Activated CD8-positive, alpha-beta T cell treated with anti-CD3 and anti-CD28 coated beads for 36 hours (primary cell): ENCODE results near the gene STRADA. TPM values are rescaled to one million over a fixed set of nuclear protein-coding genes. Genes with fewer than 3 reads are reported as not detected.

Experiments used
- ATAC-seq: fragments of 200-7000 bp; cut with Tn5 transposase; one replicate; pipeline ENCODE4 v1.10.0; 2021; ENCODE audit warnings: mild to moderate bottlenecking, moderate library complexity
- CTCF ChIA-PET: fragments of 350-600 bp; sonication (Branson Sonifier 250); formaldehyde crosslinking; loops from one replicate; lab custom pipeline; 2021; ENCODE audit warnings: antibody characterized with exemption; lab: Charles Lee
- POLR2A ChIA-PET: fragments of 350-600 bp; sonication (Branson Sonifier 250); formaldehyde crosslinking; loops from one replicate; lab custom pipeline; 2021; ENCODE audit warnings: antibody characterized with exemption; lab: Charles Lee
- DNase-seq: peaks from one replicate; pipeline ENCODE4 v3.0.0-alpha.2; 2020
- H3K27ac Mint-ChIP-seq: one replicate; pipeline ENCODE4 v1.8.0; 2021; ENCODE audit warnings: mild to moderate bottlenecking, mixed read lengths
- H3K27me3 Mint-ChIP-seq: one replicate; pipeline ENCODE4 v1.8.0; 2021; ENCODE audit warnings: mixed read lengths
- H3K36me3 Mint-ChIP-seq: one replicate; pipeline ENCODE4 v1.8.0; 2021; ENCODE audit warnings: low read depth, mixed read lengths
- H3K4me1 Mint-ChIP-seq: one replicate; pipeline ENCODE4 v1.8.0; 2021; ENCODE audit warnings: low read depth, mixed read lengths
- H3K4me3 Mint-ChIP-seq: one replicate; pipeline ENCODE4 v1.8.0; 2021; ENCODE audit warnings: mild to moderate bottlenecking, moderate library complexity, mixed read lengths
- H3K9me3 Mint-ChIP-seq: one replicate; pipeline ENCODE4 v1.8.0; 2021; ENCODE audit warnings: mixed read lengths
- CTCF ChIP-seq: fragments of 200-600 bp; IDR thresholded peaks from one replicate; pipeline ENCODE4 v1.8.0; 2022; ENCODE audit warnings: antibody characterized with exemption, mild to moderate bottlenecking
- intact Hi-C: fragments of 100-400 bp; cut with micrococcal nuclease; formaldehyde crosslinking; loops from one replicate; pipeline ENCODE4 v1.10.0; 2022
- total RNA-seq, 2 experiments: library from RNA; stranded (reverse); gene quantifications; one replicate each; pipeline ENCODE4 v1.2.3, GENCODE V29; 2021

STRADA gene
- total RNA-seq, 2 experiments from 2014 or later, result 44.8 to 48.8 TPM

GRCh38 chr17:63704259-63704576 lies 37.4 kb downstream of the STRADA start:
- DNase-seq (no peak), ATAC-seq (no peak)
- intact Hi-C loops, result no loop called here
- Mint-ChIP-seq H3K36me3 (peaks cover 47% of the 10 kb centered on the region), H3K9me3 (no peaks in the 10 kb centered on the region), H3K4me1 (peaks cover 65% of the 10 kb centered on the region), H3K27me3 (no peaks in the 10 kb centered on the region), H3K27ac (no peak overlapping the region), H3K4me3 (no peak overlapping the region)
- POLR2A ChIA-PET, result interaction anchor here (1.0 to 11.3 kb wide), 4 partner anchors 9 to 140 kb away, joined by 3 to 96 read pairs (median 6); partner anchors contain the start of genes CCDC47 and DDX42
- CTCF ChIA-PET, result no interaction called here
- no peak for TF ChIP-seq CTCF

- H3K36me3 Mint-ChIP-seq, result peaks cover 42% of the 10 kb centered on the region
These were observed 37.9 kb downstream of the STRADA start for GRCh38 chr17:63703556-63704258.

GRCh38 chr17:63703029-63703428 lies 38.6 kb downstream of the STRADA start:
- H3K27me3 Mint-ChIP-seq, result no peaks in the 10 kb centered on the region
- H3K36me3 Mint-ChIP-seq, result peaks cover 41% of the 10 kb centered on the region
- H3K4me3 Mint-ChIP-seq, result peak overlapping the region; percentile 92
- H3K9me3 Mint-ChIP-seq, result no peaks in the 10 kb centered on the region
- POLR2A ChIA-PET, result interaction anchor here (0.6 to 11.3 kb wide), 10 partner anchors 7 to 145 kb away, joined by 3 to 96 read pairs (median 5); partner anchors contain the start of genes CCDC47, DDX42 and STRADA
- intact Hi-C loops, result no loop called here
- DNase-seq (no peak), ATAC-seq (no peak)
- peaks cover 55% of the 10 kb centered on the region for H3K4me1 Mint-ChIP-seq
- peak overlapping the region; percentile 99 for H3K27ac Mint-ChIP-seq
- TF ChIP-seq CTCF, result no peak
- CTCF ChIA-PET, result interaction anchor here (0.8 to 2.9 kb wide), 4 partner anchors 8 to 278 kb away, joined by 3 to 16 read pairs (median 4); partner anchors contain the start of gene MAP3K3

More at GRCh38 chr17:63703556-63704258, 37.9 kb downstream of the STRADA start:
- ATAC-seq (no peak), DNase-seq (no peak)
- H3K4me3 Mint-ChIP-seq, result peak overlapping the region; percentile 92
- H3K27me3 Mint-ChIP-seq, result no peaks in the 10 kb centered on the region
- no peak for TF ChIP-seq CTCF
- peak overlapping the region; percentile 73 for H3K27ac Mint-ChIP-seq
- H3K4me1 Mint-ChIP-seq, result peaks cover 59% of the 10 kb centered on the region
- ChIA-PET CTCF (interaction anchor here (2.9 kb wide), 1 partner anchor 7 kb away, joined by 16 read pairs; no protein-coding TSS in a partner anchor), POLR2A (interaction anchor here (0.9 to 11.3 kb wide), 7 partner anchors 8 to 141 kb away, joined by 3 to 96 read pairs (median 6); partner anchors contain the start of genes CCDC47, DDX42 and STRADA)
- intact Hi-C loops, result no loop called here
- H3K9me3 Mint-ChIP-seq, result no peaks in the 10 kb centered on the region

GRCh38 chr17:63702721-63703015 lies 38.9 kb downstream of the STRADA start:
- H3K4me3 Mint-ChIP-seq, result peak overlapping the region; percentile 92
- no peaks in the 10 kb centered on the region for H3K9me3 Mint-ChIP-seq
- H3K4me1 Mint-ChIP-seq, result peaks cover 57% of the 10 kb centered on the region
- ATAC-seq (no peak), DNase-seq (no peak)
- TF ChIP-seq CTCF, result no peak
- POLR2A ChIA-PET, result interaction anchor here (0.6 to 11.3 kb wide), 12 partner anchors 7 to 318 kb away, joined by 3 to 96 read pairs (median 4); partner anchors contain the start of genes CCDC47, DDX42, ICAM2 and MAP3K3
- CTCF ChIA-PET, result interaction anchor here (0.8 to 2.9 kb wide), 4 partner anchors 8 to 277 kb away, joined by 3 to 16 read pairs (median 4); partner anchors contain the start of gene MAP3K3
- H3K27ac Mint-ChIP-seq, result peak overlapping the region; percentile 99
- intact Hi-C loops, result no loop called here
- H3K27me3 Mint-ChIP-seq, result no peaks in the 10 kb centered on the region
- peaks cover 44% of the 10 kb centered on the region for H3K36me3 Mint-ChIP-seq
